Ovary (tissue), 9 donors: ENCODE data around the gene CEP20. TPM values are rescaled to one million over a fixed set of nuclear protein-coding genes. Genes with fewer than 3 reads are reported as not detected.

ENCODE experiments used
- DNase-seq, 5 donors: peaks; one replicate each; pipeline ENCODE4 v3.0.0-alpha.2; 2019 to 2020
- H3K27ac ChIP-seq, 2 donors: fragments of 200-600 bp; one replicate each; pipeline versions ENCODE4 v1.5.1 to v1.8.0; 2019 to 2022
- H3K27me3 ChIP-seq: fragments of 200-600 bp; one replicate; pipeline ENCODE4 v1.8.0; 2022
- H3K36me3 ChIP-seq: fragments of 200-600 bp; sonication (generic); one replicate; pipeline ENCODE4 v1.5.1; 2019
- H3K4me1 ChIP-seq: one replicate; pipeline ENCODE4 v1.8.1; 2013; ENCODE audit warnings: mild to moderate bottlenecking, moderate library complexity; ENCODE audit not compliant: insufficient read depth
- H3K4me3 ChIP-seq: fragments of 200-600 bp; sonication (generic); one replicate; pipeline ENCODE4 v1.5.1; 2017
- H3K9me3 ChIP-seq, 2 donors: fragments of 200-600 bp in 1 of 2; sonication (generic) in 1 of 2; one replicate each; pipeline versions ENCODE4 v1.5.1 to v1.8.1; 2013 to 2019; ENCODE audit warnings: mild to moderate bottlenecking in 1 of 2, moderate library complexity in 1 of 2
- CTCF ChIP-seq, 3 donors: fragments of 450-650 bp in 2 of 3; fragments of 200-600 bp in 1 of 3; IDR thresholded peaks; one replicate each; pipeline versions ENCODE4 v1.5.1 to v1.8.0; 2016 to 2022; ENCODE audit warnings: antibody characterized with exemption in 3 of 3, mild to moderate bottlenecking in 1 of 3
- EP300 ChIP-seq: sonication (generic); formaldehyde crosslinking; IDR thresholded peaks from one replicate; pipeline ENCODE4 v1.6.1; 2017; ENCODE audit warnings: antibody characterized with exemption
- POLR2A ChIP-seq: fragments of 450-650 bp; IDR thresholded peaks from one replicate; pipeline ENCODE4 v1.6.1; 2017; ENCODE audit warnings: antibody characterized with exemption, mild to moderate bottlenecking, moderate library complexity
- WGBS, 3 donors: extraction: QIAGEN DNeasy Blood & Tissue Kit in 1 of 3; methylation state at CpG; one replicate each; pipeline versions ENCODE4 v1.1.5 to v1.1.7; 2013 to 2017; 5-methylcytosine and 5-hydroxymethylcytosine counted together
- intact Hi-C, 4 donors: fragments of 100-400 bp; cut with DNase I; formaldehyde crosslinking; loops; one replicate each; pipeline versions ENCODE4 v1.11.0 to v1.15.1; 2022 to 2023
- polyA plus RNA-seq, 2 donors: library from polyadenylated mRNA; stranded (reverse); fragments of 200-250 nt in 1 of 2; fragments of 350-450 nt in 1 of 2; fragmentation: Illumina TruSeq in 1 of 2; extraction: RNeasy Lipid Tissue Mini Kit (QIAGEN cat#74804) in 1 of 2; gene quantifications; one replicate each; pipeline ENCODE4 v1.2.3, GENCODE V29; 2013 to 2014
- total RNA-seq, 7 donors: library from RNA; depleted of rRNA in 2 of 7; stranded (reverse); fragments of >200 nt in 2 of 7; fragmentation: NEBNext Ultra II Directional in 3 of 7; extraction: Animal tissue kit (Norgen Biotek cat#: 25700) in 3 of 7; gene quantifications; one replicate each; pipeline versions ENCODE4 v1.1.0 to v1.2.4, GENCODE V29; 2016 to 2023
- donor health status: DM: no; HTN: no; CAD: no; lungs with moderate emphysema.
- donor health status: DM: no; HTN: no; CAD: no.
- donor health status: Bipolar disorder and iron deficiency.
- donor health status: DM: yes; HTN: yes; CAD: no.
- donor health status: DM: no; HTN: no; CAD: no.
- donor health status: DM: yes; HTN: yes; CAD: no.

CEP20 gene
- total and polyA plus RNA-seq, 9 donors = 23.4 to 44.4 (median 30.9) TPM

- DNase-seq = no peak
- H3K27ac ChIP-seq = no peak overlapping the region
- no peaks in the 10 kb centered on the region for H3K27me3 ChIP-seq
- H3K4me3 ChIP-seq = no peak overlapping the region
- H3K36me3 ChIP-seq = no peaks in the 10 kb centered on the region
- intact Hi-C loops = no loop called here
- no peaks in the 10 kb centered on the region for H3K9me3 ChIP-seq
- H3K4me1 ChIP-seq = no peaks in the 10 kb centered on the region
- 86 to 87% (median 87%) methylated on average over 8 of the region's 8 CpGs for WGBS, 3 donors
- TF ChIP-seq CTCF (IDR thresholded peaks at IDR 0.05) = no peak
- no peak for TF ChIP-seq EP300
- no peak for TF ChIP-seq POLR2A
Measured at GRCh38 chr16:15916323-15916722, 27.9 kb upstream of the CEP20 start.

GRCh38 chr16:15915555-15916081 lies 27.2 kb upstream of the CEP20 start:
- H3K36me3 ChIP-seq = no peaks in the 10 kb centered on the region
- H3K27me3 ChIP-seq = no peaks in the 10 kb centered on the region
- no peak overlapping the region for H3K4me3 ChIP-seq
- H3K27ac ChIP-seq = no peak overlapping the region
- no peak for DNase-seq
- TF ChIP-seq CTCF (IDR thresholded peaks at IDR 0.05) (no peak), EP300 (no peak), POLR2A (no peak)
- H3K9me3 ChIP-seq = no peaks in the 10 kb centered on the region
- 62 to 82% (median 77%) methylated on average over 5 of the region's 5 CpGs for WGBS, 3 donors
- H3K4me1 ChIP-seq = no peaks in the 10 kb centered on the region
- intact Hi-C loops = no loop called here

GRCh38 chr16:15913046-15913698 lies 24.8 kb upstream of the CEP20 start:
- intact Hi-C loops = no loop called here
- Histone ChIP-seq H3K4me1 (no peaks in the 10 kb centered on the region), H3K27me3 (no peaks in the 10 kb centered on the region), H3K9me3 (no peaks in the 10 kb centered on the region), H3K4me3 (no peak overlapping the region), H3K27ac (no peak overlapping the region), H3K36me3 (no peaks in the 10 kb centered on the region)
- TF ChIP-seq CTCF (IDR thresholded peaks at IDR 0.05) = no peak
- no peak for TF ChIP-seq POLR2A
- TF ChIP-seq EP300 = no peak
- DNase-seq = peak in 1 of 5 donors; percentile 14
- 72 to 75% (median 74%) methylated on average over 7 of the region's 7 CpGs for WGBS, 3 donors

GRCh38 chr16:15911198-15911597 lies 22.8 kb upstream of the CEP20 start:
- WGBS, 3 donors = 93 to 97% (median 96%) methylated on average over 3 of the region's 3 CpGs
- DNase-seq = no peak
- H3K9me3 ChIP-seq = no peaks in the 10 kb centered on the region
- H3K36me3 ChIP-seq = no peaks in the 10 kb centered on the region
- intact Hi-C loops = no loop called here
- H3K27ac ChIP-seq = no peak overlapping the region
- H3K27me3 ChIP-seq = no peaks in the 10 kb centered on the region
- H3K4me3 ChIP-seq = no peak overlapping the region
- TF ChIP-seq POLR2A (no peak), CTCF (IDR thresholded peaks at IDR 0.05) (no peak), EP300 (no peak)
- H3K4me1 ChIP-seq = no peaks in the 10 kb centered on the region
